OCI-LY3 (cell line): ENCODE results near the gene FOSL2.
"Not testable (repeated sequence)": the region's sequence is repeated elsewhere in the genome, so short reads cannot be mapped to it uniquely, and the experiment has no call there.

Experiments used
- H2AFZ ChIP-seq: fragments of 200-600, 300-600 bp; shearing (Covaris generic); 2 replicates; pipeline ENCODE4 v1.6.0; 2014; ENCODE audit warnings: antibody characterized with exemption, low read depth, low read length
- H3K27ac ChIP-seq: fragments of 200-600, 300-600 bp; sonication (generic); 2 replicates; pipeline ENCODE4 v1.5.1; 2014; ENCODE audit warnings: mild to moderate bottlenecking, low read length, moderate library complexity, mixed read lengths
- H3K27me3 ChIP-seq: fragments of 200-600, 300-600 bp; sonication (generic); 2 replicates; pipeline ENCODE4 v1.6.1; 2014; ENCODE audit warnings: low read depth, low read length, mixed read lengths
- H3K36me3 ChIP-seq: fragments of 200-600, 300-600 bp; sonication (generic); replicated peaks from 2 replicates; pipeline ENCODE3; 2014; ENCODE audit warnings: low read depth, low read length, mixed read lengths
- H3K4me1 ChIP-seq: fragments of 300-600, 200-600 bp; sonication (generic); 2 replicates; pipeline ENCODE4 v1.6.1; 2014; ENCODE audit warnings: low read length, mixed read lengths
- H3K4me2 ChIP-seq: fragments of 200-600, 300-600 bp; sonication (generic); 2 replicates; pipeline ENCODE4 v1.6.1; 2014; ENCODE audit warnings: low read length, mixed read lengths
- H3K4me3 ChIP-seq: fragments of 300-600, 200-600 bp; sonication (generic); 2 replicates; pipeline ENCODE4 v1.5.1; 2014; ENCODE audit warnings: antibody characterized with exemption, mild to moderate bottlenecking, low read length, moderate library complexity
- H3K79me2 ChIP-seq: fragments of 300-600, 200-600 bp; shearing (Covaris generic); 2 replicates; pipeline ENCODE4 v1.6.1; 2014; ENCODE audit warnings: mild to moderate bottlenecking, low read length, mixed read lengths
- H3K9ac ChIP-seq: fragments of 300-600, 200-600 bp; shearing (Covaris generic); 2 replicates; pipeline ENCODE4 v1.6.0; 2014; ENCODE audit warnings: mild to moderate bottlenecking, low read length, moderate library complexity
- H3K9me3 ChIP-seq: fragments of 200-600, 300-600 bp; shearing (Covaris generic); 2 replicates; pipeline ENCODE4 v1.6.1; 2014; ENCODE audit warnings: low read length, mixed read lengths; ENCODE audit not compliant: insufficient read depth
- H4K20me1 ChIP-seq: fragments of 200-600, 300-600 bp; sonication (generic); 2 replicates; pipeline ENCODE4 v1.6.1; 2016; ENCODE audit warnings: low read length, mixed read lengths; ENCODE audit not compliant: insufficient read depth
- EZH2phosphoT487 ChIP-seq: fragments of 200-600 bp; shearing (Covaris generic); IDR thresholded peaks from 2 replicates; pipeline ENCODE4 v1.6.1; 2018; ENCODE audit warnings: antibody characterized with exemption, mixed run types, low read depth
- TF ChIP-seq, protein P1 (sequence below): fragments of 200-600, 300-600 bp; sonication (generic); IDR thresholded peaks from 2 replicates; pipeline ENCODE4 v1.5.1; 2014; ENCODE audit warnings: antibody characterized with exemption, low read length, low read depth

Gene FOSL2

GRCh38 chr2:28370354-28370753 lies 22.3 kb upstream of the FOSL2 start:
- no peak overlapping the region for H2AFZ ChIP-seq
- H3K4me2 ChIP-seq, result no peak overlapping the region
- no peaks in the 10 kb centered on the region for H4K20me1 ChIP-seq
- H3K36me3 ChIP-seq, result no peaks in the 10 kb centered on the region
- peaks cover 16% of the 10 kb centered on the region for H3K4me1 ChIP-seq
- H3K9me3 ChIP-seq, result no peaks in the 10 kb centered on the region
- no peaks in the 10 kb centered on the region for H3K79me2 ChIP-seq
- no peak overlapping the region for H3K9ac ChIP-seq
- no peak overlapping the region for H3K27ac ChIP-seq
- H3K4me3 ChIP-seq, result no peak overlapping the region
- TF ChIP-seq, protein P1, sequence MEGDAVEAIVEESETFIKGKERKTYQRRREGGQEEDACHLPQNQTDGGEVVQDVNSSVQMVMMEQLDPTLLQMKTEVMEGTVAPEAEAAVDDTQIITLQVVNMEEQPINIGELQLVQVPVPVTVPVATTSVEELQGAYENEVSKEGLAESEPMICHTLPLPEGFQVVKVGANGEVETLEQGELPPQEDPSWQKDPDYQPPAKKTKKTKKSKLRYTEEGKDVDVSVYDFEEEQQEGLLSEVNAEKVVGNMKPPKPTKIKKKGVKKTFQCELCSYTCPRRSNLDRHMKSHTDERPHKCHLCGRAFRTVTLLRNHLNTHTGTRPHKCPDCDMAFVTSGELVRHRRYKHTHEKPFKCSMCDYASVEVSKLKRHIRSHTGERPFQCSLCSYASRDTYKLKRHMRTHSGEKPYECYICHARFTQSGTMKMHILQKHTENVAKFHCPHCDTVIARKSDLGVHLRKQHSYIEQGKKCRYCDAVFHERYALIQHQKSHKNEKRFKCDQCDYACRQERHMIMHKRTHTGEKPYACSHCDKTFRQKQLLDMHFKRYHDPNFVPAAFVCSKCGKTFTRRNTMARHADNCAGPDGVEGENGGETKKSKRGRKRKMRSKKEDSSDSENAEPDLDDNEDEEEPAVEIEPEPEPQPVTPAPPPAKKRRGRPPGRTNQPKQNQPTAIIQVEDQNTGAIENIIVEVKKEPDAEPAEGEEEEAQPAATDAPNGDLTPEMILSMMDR, result no peak
- no peak for TF ChIP-seq EZH2phosphoT487
- peaks cover 27% of the 10 kb centered on the region for H3K27me3 ChIP-seq

DNA sequence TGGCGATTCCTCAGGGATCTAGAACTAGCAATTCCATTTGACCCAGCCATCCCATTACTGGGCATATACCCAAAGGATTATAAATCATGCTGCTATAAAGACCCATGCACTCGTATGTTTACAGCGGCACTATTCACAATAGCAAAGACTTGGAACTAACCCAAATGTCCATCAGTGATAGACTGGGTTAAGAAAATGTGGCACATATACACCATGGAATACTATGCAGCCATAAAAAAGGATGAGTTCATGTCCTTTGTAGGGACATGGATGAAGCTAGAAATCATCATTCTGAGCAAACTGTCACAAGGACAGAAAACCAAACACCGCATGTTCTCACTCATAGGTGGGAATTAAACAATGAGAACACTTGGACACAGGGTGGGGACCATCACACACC lies 20.9 kb upstream of the FOSL2 start:
- not testable (repeated sequence) for H4K20me1 ChIP-seq

GRCh38 chr2:28373854-28374253 lies 18.8 kb upstream of the FOSL2 start:
- Histone ChIP-seq H3K4me2 (no peak overlapping the region), H3K9ac (no peak overlapping the region), H3K4me1 (peaks cover 9% of the 10 kb centered on the region), H3K27ac (no peak overlapping the region), H3K36me3 (no peaks in the 10 kb centered on the region), H2AFZ (no peak overlapping the region), H3K9me3 (no peaks in the 10 kb centered on the region), H3K79me2 (no peaks in the 10 kb centered on the region), H3K27me3 (peaks cover 31% of the 10 kb centered on the region), H3K4me3 (no peak overlapping the region), H4K20me1 (no peaks in the 10 kb centered on the region)
- TF ChIP-seq EZH2phosphoT487, result no peak
- TF ChIP-seq, protein P1, result no peak

More for the DNA sequence above, 20.9 kb upstream of the FOSL2 start:
- not testable (repeated sequence) for H3K4me3 ChIP-seq, H3K4me2 ChIP-seq, H3K27ac ChIP-seq, H3K9me3 ChIP-seq, H3K9ac ChIP-seq, H3K36me3 ChIP-seq, H3K79me2 ChIP-seq, H2AFZ ChIP-seq
- Histone ChIP-seq H3K27me3 (peaks cover 27% of the 10 kb centered on the region), H3K4me1 (peaks cover 13% of the 10 kb centered on the region)

DNA sequence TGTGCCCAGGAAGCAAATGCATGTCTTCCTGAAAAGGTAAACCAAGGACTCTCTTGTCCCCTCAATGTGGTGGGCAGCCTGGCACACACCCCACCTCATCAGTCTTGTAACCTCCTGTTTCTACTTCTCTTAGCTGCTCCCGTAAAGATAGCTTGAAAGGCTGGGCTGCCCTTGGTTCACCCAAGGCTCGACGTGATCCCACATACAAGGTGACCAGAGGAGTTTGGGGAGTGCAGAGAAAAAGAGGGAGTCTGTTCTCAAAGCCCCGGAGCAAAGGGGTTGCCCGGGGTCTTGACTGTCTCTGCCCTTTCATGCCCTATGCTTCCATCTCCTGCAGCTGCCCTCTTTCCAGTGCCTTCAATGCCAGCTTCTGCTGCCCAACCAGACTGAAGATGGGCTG lies 18.3 kb upstream of the FOSL2 start:
- Histone ChIP-seq H3K4me2 (no peak overlapping the region), H2AFZ (no peak overlapping the region), H3K27ac (no peak overlapping the region), H3K36me3 (no peaks in the 10 kb centered on the region), H3K4me1 (peaks cover 5% of the 10 kb centered on the region), H3K27me3 (peaks cover 28% of the 10 kb centered on the region), H3K4me3 (no peak overlapping the region), H3K9ac (no peak overlapping the region), H3K9me3 (no peaks in the 10 kb centered on the region), H4K20me1 (no peaks in the 10 kb centered on the region), H3K79me2 (no peaks in the 10 kb centered on the region)
- TF ChIP-seq, protein P1, result no peak
- no peak for TF ChIP-seq EZH2phosphoT487

GRCh38 chr2:28375236-28375635 lies 17.4 kb upstream of the FOSL2 start:
- no peaks in the 10 kb centered on the region for H3K4me1 ChIP-seq
- no peak for TF ChIP-seq EZH2phosphoT487
- TF ChIP-seq, protein P1, result no peak

More at GRCh38 chr2:28375236-28375635, 17.4 kb upstream of the FOSL2 start:
- no peaks in the 10 kb centered on the region for H3K9me3 ChIP-seq
- no peak overlapping the region for H3K4me2 ChIP-seq
- H3K4me3 ChIP-seq, result no peak overlapping the region
- H3K27ac ChIP-seq, result no peak overlapping the region
- H3K9ac ChIP-seq, result no peak overlapping the region
- no peaks in the 10 kb centered on the region for H4K20me1 ChIP-seq
- no peak overlapping the region for H2AFZ ChIP-seq
- H3K79me2 ChIP-seq, result no peaks in the 10 kb centered on the region
- H3K36me3 ChIP-seq, result no peaks in the 10 kb centered on the region
- H3K27me3 ChIP-seq, result peaks cover 25% of the 10 kb centered on the region
